GM23338 (cell line): ENCODE results near the gene SELENOW. TPM values are rescaled to one million over a fixed set of nuclear protein-coding genes. Genes with fewer than 3 reads are reported as not detected.
A peak's percentile ranks its signal among the peaks of the same experiment; 100 is the strongest.
"Not testable (repeated sequence)": the region's sequence is repeated elsewhere in the genome, so short reads cannot be mapped to it uniquely, and the experiment has no call there.

ENCODE experiments used
- ATAC-seq: fragments of 200-7000 bp; cut with Tn5 transposase; 3 replicates; pipeline ENCODE4 v1.9.1; 2020
- DNase-seq: peaks from one replicate; pipeline ENCODE4 v3.0.0-alpha.2; 2015; ENCODE audit warnings: low spot score
- H2AFZ ChIP-seq: fragments of 200-600 bp; sonication (generic); 2 replicates; pipeline ENCODE4 v1.8.0; 2016; ENCODE audit warnings: antibody characterized with exemption, mild to moderate bottlenecking, moderate library complexity
- H3F3A ChIP-seq: fragments of 200-600 bp; sonication (generic); replicated peaks from 2 replicates; pipeline ENCODE4 v1.8.0; 2017; ENCODE audit warnings: antibody characterized with exemption, mixed run types, low read depth
- H3K27ac ChIP-seq: fragments of 200-600 bp; sonication (generic); 2 replicates; pipeline ENCODE4 v1.6.1; 2016; ENCODE audit warnings: low read depth
- H3K27me3 ChIP-seq: fragments of 200-600 bp; sonication (generic); 2 replicates; pipeline ENCODE4 v1.8.0; 2016; ENCODE audit warnings: mild to moderate bottlenecking, mixed run types, moderate library complexity; ENCODE audit not compliant: insufficient read depth
- H3K36me3 ChIP-seq: fragments of 200-600 bp; sonication (generic); 2 replicates; pipeline ENCODE4 v1.8.0; 2016; ENCODE audit warnings: mild to moderate bottlenecking; ENCODE audit not compliant: insufficient read depth
- H3K4me1 ChIP-seq: fragments of 200-600 bp; sonication (generic); 2 replicates; pipeline ENCODE4 v1.8.0; 2016; ENCODE audit warnings: mild to moderate bottlenecking, moderate library complexity; ENCODE audit not compliant: insufficient read depth
- H3K4me2 ChIP-seq: fragments of 200-600 bp; sonication (generic); 2 replicates; pipeline ENCODE4 v1.7.1; 2017; ENCODE audit warnings: mixed run types
- H3K4me3 ChIP-seq: fragments of 200-600 bp; sonication (generic); 2 replicates; pipeline ENCODE4 v1.6.1; 2016; ENCODE audit warnings: mixed run types
- H3K79me2 ChIP-seq: fragments of 200-600 bp; sonication (generic); replicated peaks from 2 replicates; pipeline ENCODE4 v1.8.0; 2017; ENCODE audit warnings: mild to moderate bottlenecking; ENCODE audit not compliant: insufficient read depth
- H3K9me2 ChIP-seq: fragments of 200-600 bp; sonication (generic); 2 replicates; pipeline ENCODE4 v1.8.0; 2017; ENCODE audit not compliant: insufficient read depth
- H4K20me1 ChIP-seq: fragments of 200-600 bp; sonication (generic); replicated peaks from 2 replicates; pipeline ENCODE4 v1.8.0; 2017; ENCODE audit warnings: mild to moderate bottlenecking; ENCODE audit not compliant: insufficient read depth
- H3K27ac Mint-ChIP-seq: 2 replicates; pipeline ENCODE4 v1.8.0; 2020; ENCODE audit warnings: inconsistent platforms, mild to moderate bottlenecking, moderate library complexity, mixed read lengths
- H3K27me3 Mint-ChIP-seq: 3 replicates; pipeline ENCODE4 v1.8.0; 2022; ENCODE audit warnings: low read depth, mild to moderate bottlenecking, moderate library complexity, mixed read lengths, inconsistent platforms; ENCODE audit not compliant: insufficient read depth, poor library complexity
- H3K36me3 Mint-ChIP-seq: 3 replicates; pipeline ENCODE4 v1.8.0; 2021; ENCODE audit warnings: low read depth, mild to moderate bottlenecking, inconsistent platforms, moderate library complexity, mixed read lengths
- H3K4me1 Mint-ChIP-seq: 3 replicates; pipeline ENCODE4 v1.8.0; 2020; ENCODE audit warnings: mild to moderate bottlenecking, inconsistent platforms, mixed read lengths
- H3K4me3 Mint-ChIP-seq: 3 replicates; pipeline ENCODE4 v1.8.0; 2021; ENCODE audit warnings: moderate library complexity, mild to moderate bottlenecking, inconsistent platforms, mixed read lengths
- H3K9me3 Mint-ChIP-seq: 3 replicates; pipeline ENCODE4 v1.8.0; 2020; ENCODE audit warnings: moderate library complexity, mild to moderate bottlenecking, inconsistent platforms, mixed read lengths
- CTCF ChIP-seq, 2 experiments: fragments of 200-600 bp in 1 of 2; sonication (generic) in 1 of 2; conservative IDR thresholded peaks; 2 replicates each; pipeline versions ENCODE4 v1.5.1 to v1.6.1; 2016 to 2017; ENCODE audit warnings: antibody characterized with exemption in 2 of 2, low read depth in 2 of 2, mild to moderate bottlenecking in 2 of 2, moderate library complexity in 1 of 2
- EZH2phosphoT487 ChIP-seq: fragments of 200-600 bp; sonication (generic); IDR thresholded peaks from one replicate; pipeline ENCODE4 v1.8.1; 2018; ENCODE audit warnings: antibody characterized with exemption; ENCODE audit not compliant: unreplicated experiment
- polyA plus RNA-seq: library from polyadenylated mRNA; unstranded; fragments of >200 nt; fragmentation: Nextera tagmentation; extraction: Ambion mirVana; gene quantifications from 2 replicates; pipeline ENCODE4 v1.2.1, GENCODE V29; 2016
- total RNA-seq: library from RNA; depleted of rRNA; stranded (reverse); fragments of >200 nt; shearing (Covaris generic); gene quantifications from 2 replicates; pipeline ENCODE4 v1.2.3, GENCODE V29; 2014

Gene SELENOW
- total and polyA plus RNA-seq, 2 experiments from 2014 or later = 558 to 811 TPM

GRCh38 chr19:47802521-47803043, 24.1 kb downstream of the SELENOW start:
- Histone ChIP-seq H2AFZ (peak overlapping the region; percentile 96), H3F3A (no peaks in the 10 kb centered on the region), H3K27ac (no peak overlapping the region), H3K4me1 (no peaks in the 10 kb centered on the region), H3K27me3 (no peaks in the 10 kb centered on the region), H3K9me2 (no peaks in the 10 kb centered on the region), H3K4me2 (no peak overlapping the region), H3K36me3 (no peaks in the 10 kb centered on the region), H3K79me2 (no peaks in the 10 kb centered on the region), H4K20me1 (no peaks in the 10 kb centered on the region), H3K4me3 (no peak overlapping the region)
- H3K4me3 Mint-ChIP-seq = no peak overlapping the region
- no peak overlapping the region for H3K27ac Mint-ChIP-seq
- peaks cover 3% of the 10 kb centered on the region; the same call in 2 of the 3 replicates for H3K9me3 Mint-ChIP-seq
- peaks cover 2% of the 10 kb centered on the region for H3K27me3 Mint-ChIP-seq
- DNase-seq (no peak), ATAC-seq (peak; percentile 77)
- H3K4me1 Mint-ChIP-seq = no peaks in the 10 kb centered on the region
- TF ChIP-seq EZH2phosphoT487 (no peak), CTCF (conservative IDR thresholded peaks at IDR 0.05; ENCODE audit: low read depth in 2 of 2) (no peak)
- H3K36me3 Mint-ChIP-seq = no peaks in the 10 kb centered on the region

- H3K4me3 Mint-ChIP-seq, H3K9me2 ChIP-seq, H3K27me3 ChIP-seq, H3K4me3 ChIP-seq, H3K27ac ChIP-seq, H3K4me2 ChIP-seq, H3K36me3 ChIP-seq, H3K27me3 Mint-ChIP-seq, H3K79me2 ChIP-seq, H3K4me1 ChIP-seq, H3K9me3 Mint-ChIP-seq, H3K4me1 Mint-ChIP-seq, H3K36me3 Mint-ChIP-seq, H4K20me1 ChIP-seq, H3K27ac Mint-ChIP-seq, H3F3A ChIP-seq, DNase-seq: not testable (repeated sequence)
- H2AFZ ChIP-seq = peak overlapping the region; percentile 96; the same call in 1 of the 2 replicates
- peak; percentile 55 for ATAC-seq
Observed at GRCh38 chr19:47803148-47803547, 24.6 kb downstream of the SELENOW start.

- not testable (repeated sequence) for H3K79me2 ChIP-seq, H3K27me3 Mint-ChIP-seq, H3K4me1 Mint-ChIP-seq, H3K36me3 Mint-ChIP-seq, H3K4me2 ChIP-seq, DNase-seq, H4K20me1 ChIP-seq, H3K4me3 ChIP-seq, H3K4me1 ChIP-seq, H3K27ac ChIP-seq, H3K4me3 Mint-ChIP-seq, H2AFZ ChIP-seq, H3K9me3 Mint-ChIP-seq, H3K27me3 ChIP-seq, H3F3A ChIP-seq, H3K36me3 ChIP-seq, H3K27ac Mint-ChIP-seq, H3K9me2 ChIP-seq
- peak; percentile 18 for ATAC-seq
Observed at GRCh38 chr19:47803671-47804070, 25.2 kb downstream of the SELENOW start.

- not testable (repeated sequence) for H3K4me2 ChIP-seq, H3K9me2 ChIP-seq, H3K79me2 ChIP-seq, H3K4me1 Mint-ChIP-seq, H3K27ac Mint-ChIP-seq, DNase-seq, H3K4me1 ChIP-seq, H3K27me3 Mint-ChIP-seq, H3F3A ChIP-seq, H3K27ac ChIP-seq, H3K4me3 Mint-ChIP-seq, H3K4me3 ChIP-seq, H4K20me1 ChIP-seq, H3K9me3 Mint-ChIP-seq, H3K36me3 Mint-ChIP-seq, ATAC-seq, H3K36me3 ChIP-seq, H3K27me3 ChIP-seq, H2AFZ ChIP-seq
Observed at GRCh38 chr19:47804451-47804850, 25.9 kb downstream of the SELENOW start, which contains the start of gene TPRX1. Gene TPRX1, minus strand, starts transcription at chr19:47804551. Its CDS starts 12 bp downstream, at chr19:47804539.
